ENCODE results near the gene PITPNC1.

DNA sequence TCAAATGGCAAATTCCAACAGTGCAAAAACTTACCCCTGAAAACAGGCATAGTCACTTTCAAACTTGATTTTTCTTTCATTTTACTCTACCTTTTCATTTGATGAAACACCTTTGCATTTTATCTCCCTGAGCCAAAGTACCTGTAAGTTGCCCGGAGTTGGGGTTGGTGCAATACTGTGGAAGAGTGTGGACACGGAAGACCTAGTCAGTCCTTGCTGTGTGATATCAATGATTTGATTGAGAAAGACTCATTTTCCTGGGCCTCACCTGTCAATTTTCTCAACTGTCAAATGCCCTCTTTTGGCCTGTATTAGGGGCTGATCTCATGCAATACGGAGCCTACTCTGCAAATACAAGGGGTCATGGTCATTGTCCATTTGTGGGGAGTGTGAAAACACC is 22.6 kb downstream of the PITPNC1 start:
- TF ChIP-seq, protein P1, sequence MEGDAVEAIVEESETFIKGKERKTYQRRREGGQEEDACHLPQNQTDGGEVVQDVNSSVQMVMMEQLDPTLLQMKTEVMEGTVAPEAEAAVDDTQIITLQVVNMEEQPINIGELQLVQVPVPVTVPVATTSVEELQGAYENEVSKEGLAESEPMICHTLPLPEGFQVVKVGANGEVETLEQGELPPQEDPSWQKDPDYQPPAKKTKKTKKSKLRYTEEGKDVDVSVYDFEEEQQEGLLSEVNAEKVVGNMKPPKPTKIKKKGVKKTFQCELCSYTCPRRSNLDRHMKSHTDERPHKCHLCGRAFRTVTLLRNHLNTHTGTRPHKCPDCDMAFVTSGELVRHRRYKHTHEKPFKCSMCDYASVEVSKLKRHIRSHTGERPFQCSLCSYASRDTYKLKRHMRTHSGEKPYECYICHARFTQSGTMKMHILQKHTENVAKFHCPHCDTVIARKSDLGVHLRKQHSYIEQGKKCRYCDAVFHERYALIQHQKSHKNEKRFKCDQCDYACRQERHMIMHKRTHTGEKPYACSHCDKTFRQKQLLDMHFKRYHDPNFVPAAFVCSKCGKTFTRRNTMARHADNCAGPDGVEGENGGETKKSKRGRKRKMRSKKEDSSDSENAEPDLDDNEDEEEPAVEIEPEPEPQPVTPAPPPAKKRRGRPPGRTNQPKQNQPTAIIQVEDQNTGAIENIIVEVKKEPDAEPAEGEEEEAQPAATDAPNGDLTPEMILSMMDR (IDR thresholded peaks at IDR 0.05), result no peak
- no peak for TF ChIP-seq POLR2A (IDR thresholded peaks at IDR 0.05)

Data from tibial nerve (tissue), 3 donors.